PC-9 (cell line): Measurements from ENCODE around the gene CXCL3. TPM values are rescaled to one million over a fixed set of nuclear protein-coding genes. Genes with fewer than 3 reads are reported as not detected.

Source experiments
- BruUV-seq: library from RNA; stranded (reverse); fragments of 400-500 nt; replicated peaks from 2 replicates; lab custom pipeline; 2021; lab: Mats Ljungman, UMichigan
- CTCF ChIA-PET: fragments of 300-600 bp; sonication (Branson Sonifier 250); formaldehyde crosslinking; loops from one replicate; lab custom pipeline; 2022; ENCODE audit warnings: antibody characterized with exemption; lab: Charles Lee
- POLR2A ChIA-PET: fragments of 300-600 bp; sonication (Branson Sonifier 250); formaldehyde crosslinking; loops from one replicate; lab custom pipeline; 2022; ENCODE audit warnings: antibody characterized with exemption; ENCODE audit not compliant: unreplicated experiment; lab: Charles Lee
- DNase-seq, 2 experiments: peaks; one replicate each; pipeline versions ENCODE4 v3.0.0 to v3.0.0-alpha.2; 2015 to 2022; ENCODE audit warnings: mixed read lengths in 1 of 2
- H2AFZ ChIP-seq: fragments of 200-600 bp; sonication (generic); 2 replicates; pipeline ENCODE4 v1.8.1; 2017; ENCODE audit warnings: antibody characterized with exemption
- H3F3A ChIP-seq: fragments of 200-600 bp; sonication (generic); 2 replicates; pipeline ENCODE4 v1.8.1; 2017; ENCODE audit warnings: antibody characterized with exemption, mild to moderate bottlenecking, low read depth; ENCODE audit not compliant: insufficient read depth
- H3K27ac ChIP-seq: fragments of 200-600 bp; sonication (generic); 2 replicates; pipeline ENCODE4 v1.6.1; 2016; ENCODE audit warnings: mixed run types
- H3K27me3 ChIP-seq: fragments of 200-600 bp; sonication (generic); 2 replicates; pipeline ENCODE4 v1.6.1; 2016; ENCODE audit warnings: low read depth, mixed run types; ENCODE audit not compliant: insufficient read depth
- H3K36me3 ChIP-seq: fragments of 200-600 bp; sonication (generic); 2 replicates; pipeline ENCODE4 v1.6.1; 2016; ENCODE audit warnings: low read depth, mixed run types
- H3K4me1 ChIP-seq: fragments of 200-600 bp; sonication (generic); replicated peaks from 2 replicates; pipeline ENCODE4 v1.6.1; 2016; ENCODE audit warnings: mixed run types; ENCODE audit not compliant: insufficient read depth
- H3K4me2 ChIP-seq: fragments of 200-600 bp; sonication (generic); 2 replicates; pipeline ENCODE4 v1.6.1; 2017; ENCODE audit warnings: mixed run types
- H3K4me3 ChIP-seq: fragments of 200-600 bp; sonication (generic); 2 replicates; pipeline ENCODE4 v1.6.1; 2016; ENCODE audit warnings: mixed run types
- H3K79me2 ChIP-seq: fragments of 200-600 bp; sonication (generic); 2 replicates; pipeline ENCODE4 v1.6.1; 2017; ENCODE audit warnings: low read depth, mixed run types
- H3K9me2 ChIP-seq: fragments of 200-600 bp; sonication (generic); 2 replicates; pipeline ENCODE4 v1.8.1; 2017; ENCODE audit warnings: mild to moderate bottlenecking; ENCODE audit not compliant: insufficient read depth
- H3K9me3 ChIP-seq: fragments of 200-600 bp; sonication (generic); 2 replicates; pipeline ENCODE4 v1.8.1; 2016; ENCODE audit warnings: low read depth; ENCODE audit not compliant: insufficient read depth
- H4K20me1 ChIP-seq: fragments of 200-600 bp; sonication (generic); 2 replicates; pipeline ENCODE4 v1.8.1; 2017; ENCODE audit not compliant: insufficient read depth
- EZH2 ChIP-seq: fragments of 200-600 bp; sonication (generic); IDR thresholded peaks from 2 replicates; pipeline ENCODE4 v1.8.0; 2017; ENCODE audit warnings: antibody characterized with exemption, low read depth
- intact Hi-C: fragments of 100-400 bp; cut with micrococcal nuclease; formaldehyde crosslinking; loops from one replicate; pipeline ENCODE4 v1.10.0; 2022; ENCODE audit not compliant: unreplicated experiment
- total RNA-seq: library from RNA; stranded (reverse); gene quantifications from 2 replicates; pipeline ENCODE4 v1.2.3, GENCODE V29; 2021
- TF ChIP-seq, protein P1 (sequence below): fragments of 200-600 bp; sonication (generic); conservative IDR thresholded peaks from 2 replicates; pipeline ENCODE4 v1.6.1; 2017; ENCODE audit warnings: mixed run types, antibody characterized with exemption, mild to moderate bottlenecking, moderate library complexity

The CXCL3 gene
- total RNA-seq, 1 experiment from 2014 or later, result not detected

DNA sequence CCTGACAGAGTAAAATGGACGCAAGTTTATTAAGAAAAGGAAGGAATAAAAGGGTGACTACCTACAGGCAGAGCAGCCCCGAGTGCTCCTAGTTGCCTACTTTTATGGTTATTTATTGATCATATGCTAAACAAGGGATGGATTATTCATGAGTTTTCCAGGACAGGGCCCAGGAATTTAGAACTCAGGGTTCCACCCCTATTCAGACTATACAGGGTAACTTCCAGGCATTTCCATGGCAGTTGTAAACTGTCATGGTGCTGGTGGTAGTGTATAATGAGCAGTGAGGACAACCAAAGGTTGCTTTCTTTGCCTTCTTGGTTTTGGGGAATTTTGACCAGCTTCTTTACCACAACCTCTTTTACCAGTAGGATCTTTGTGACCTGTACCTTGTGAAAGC lies 27.7 kb upstream of the CXCL3 start:
- H3K79me2 ChIP-seq, result no peaks in the 10 kb centered on the region
- no peak overlapping the region for H3K4me2 ChIP-seq
- no peaks in the 10 kb centered on the region for H3F3A ChIP-seq
- DNase-seq, result no peak
- H3K9me2 ChIP-seq, result no peaks in the 10 kb centered on the region
- H3K27me3 ChIP-seq, result no peaks in the 10 kb centered on the region
- CTCF ChIA-PET, result no interaction called here
- H3K4me1 ChIP-seq, result no peaks in the 10 kb centered on the region
- POLR2A ChIA-PET, result no interaction called here
- no peaks in the 10 kb centered on the region for H4K20me1 ChIP-seq
- H2AFZ ChIP-seq, result no peak overlapping the region
- intact Hi-C loops, result no loop called here
- H3K36me3 ChIP-seq, result no peaks in the 10 kb centered on the region
- no peak overlapping the region for H3K27ac ChIP-seq
- H3K9me3 ChIP-seq, result no peaks in the 10 kb centered on the region
- H3K4me3 ChIP-seq, result no peak overlapping the region
- TF ChIP-seq, protein P1, sequence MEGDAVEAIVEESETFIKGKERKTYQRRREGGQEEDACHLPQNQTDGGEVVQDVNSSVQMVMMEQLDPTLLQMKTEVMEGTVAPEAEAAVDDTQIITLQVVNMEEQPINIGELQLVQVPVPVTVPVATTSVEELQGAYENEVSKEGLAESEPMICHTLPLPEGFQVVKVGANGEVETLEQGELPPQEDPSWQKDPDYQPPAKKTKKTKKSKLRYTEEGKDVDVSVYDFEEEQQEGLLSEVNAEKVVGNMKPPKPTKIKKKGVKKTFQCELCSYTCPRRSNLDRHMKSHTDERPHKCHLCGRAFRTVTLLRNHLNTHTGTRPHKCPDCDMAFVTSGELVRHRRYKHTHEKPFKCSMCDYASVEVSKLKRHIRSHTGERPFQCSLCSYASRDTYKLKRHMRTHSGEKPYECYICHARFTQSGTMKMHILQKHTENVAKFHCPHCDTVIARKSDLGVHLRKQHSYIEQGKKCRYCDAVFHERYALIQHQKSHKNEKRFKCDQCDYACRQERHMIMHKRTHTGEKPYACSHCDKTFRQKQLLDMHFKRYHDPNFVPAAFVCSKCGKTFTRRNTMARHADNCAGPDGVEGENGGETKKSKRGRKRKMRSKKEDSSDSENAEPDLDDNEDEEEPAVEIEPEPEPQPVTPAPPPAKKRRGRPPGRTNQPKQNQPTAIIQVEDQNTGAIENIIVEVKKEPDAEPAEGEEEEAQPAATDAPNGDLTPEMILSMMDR, result no peak
- no peak for TF ChIP-seq EZH2
- no TSS peak for BruUV-seq

DNA sequence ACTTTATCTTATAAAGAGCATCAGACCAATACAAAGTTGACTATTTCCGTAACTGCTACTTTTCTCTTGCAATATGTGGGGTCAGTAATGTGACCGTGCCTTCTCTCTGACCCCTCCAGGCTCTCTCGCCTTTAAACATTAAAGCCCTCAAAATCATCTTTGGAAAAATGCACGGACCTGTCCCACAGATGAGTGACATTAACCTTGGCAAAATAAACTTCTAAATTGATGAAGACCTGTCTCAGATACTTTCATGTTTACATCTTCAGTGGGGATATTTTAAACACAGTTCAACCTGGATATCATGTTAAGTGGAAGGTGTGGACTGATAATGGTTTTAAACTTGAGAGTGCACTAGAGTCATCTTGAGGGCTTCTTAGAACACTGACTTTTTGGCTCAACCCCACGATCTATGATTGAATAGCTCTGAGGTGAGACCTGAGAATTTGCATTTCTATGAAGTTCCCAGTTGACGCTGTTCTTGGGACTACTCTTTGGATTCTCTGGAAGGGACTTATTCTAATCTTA lies 26.7 kb upstream of the CXCL3 start:
- no peaks in the 10 kb centered on the region for H4K20me1 ChIP-seq
- H3K36me3 ChIP-seq, result no peaks in the 10 kb centered on the region
- H3K9me2 ChIP-seq, result no peaks in the 10 kb centered on the region
- POLR2A ChIA-PET, result no interaction called here
- no peak overlapping the region for H3K4me3 ChIP-seq
- no peaks in the 10 kb centered on the region for H3F3A ChIP-seq
- no peaks in the 10 kb centered on the region for H3K4me1 ChIP-seq
- no TSS peak for BruUV-seq
- no peak for TF ChIP-seq EZH2
- TF ChIP-seq, protein P1, result no peak
- H3K4me2 ChIP-seq, result no peak overlapping the region
- CTCF ChIA-PET, result no interaction called here
- no peak overlapping the region for H2AFZ ChIP-seq
- no peaks in the 10 kb centered on the region for H3K9me3 ChIP-seq
- H3K79me2 ChIP-seq, result no peaks in the 10 kb centered on the region
- no peak overlapping the region for H3K27ac ChIP-seq
- H3K27me3 ChIP-seq, result no peaks in the 10 kb centered on the region
- intact Hi-C loops, result no loop called here
- no peak for DNase-seq

GRCh38 chr4:74063859-74064258 lies 25.4 kb upstream of the CXCL3 start:
- no peak overlapping the region for H3K4me2 ChIP-seq
- no peaks in the 10 kb centered on the region for H4K20me1 ChIP-seq
- H3K27ac ChIP-seq, result no peak overlapping the region
- no peaks in the 10 kb centered on the region for H3K79me2 ChIP-seq
- H3F3A ChIP-seq, result no peaks in the 10 kb centered on the region
- ChIA-PET CTCF (no interaction called here), POLR2A (no interaction called here)
- H3K27me3 ChIP-seq, result no peaks in the 10 kb centered on the region
- intact Hi-C loops, result no loop called here
- no TSS peak for BruUV-seq
- H3K36me3 ChIP-seq, result no peaks in the 10 kb centered on the region
- no peak overlapping the region for H2AFZ ChIP-seq
- H3K4me1 ChIP-seq, result no peaks in the 10 kb centered on the region
- no peaks in the 10 kb centered on the region for H3K9me3 ChIP-seq
- no peak overlapping the region for H3K4me3 ChIP-seq
- no peaks in the 10 kb centered on the region for H3K9me2 ChIP-seq
- no peak for DNase-seq
- no peak for TF ChIP-seq EZH2
- TF ChIP-seq, protein P1, result no peak
